Kidney epithelial cell (primary cell): ENCODE results near the gene WARS2. TPM values are rescaled to one million over a fixed set of nuclear protein-coding genes. Genes with fewer than 3 reads are reported as not detected.

Source experiments
- DNase-seq: peaks from one replicate; pipeline ENCODE4 v3.0.0-alpha.2; 2010; ENCODE audit warnings: low read depth
- H3K27me3 ChIP-seq: 2 replicates; pipeline ENCODE4 v1.6.0; 2011; ENCODE audit warnings: low read length; ENCODE audit not compliant: control insufficient read depth, insufficient read depth
- H3K36me3 ChIP-seq: 2 replicates; pipeline ENCODE4 v1.5.1; 2011; ENCODE audit warnings: low read length; ENCODE audit not compliant: control insufficient read depth, insufficient read depth
- H3K4me3 ChIP-seq: 2 replicates; pipeline ENCODE4 v1.5.1; 2011; ENCODE audit warnings: low read depth, mild to moderate bottlenecking, control low read depth, low read length
- total RNA-seq: library from RNA; depleted of rRNA; stranded (reverse); fragments of >200 nt; gene quantifications from 2 replicates; pipeline ENCODE4 v1.2.3, GENCODE V29; 2015
- TF ChIP-seq, protein P1 (sequence below): IDR thresholded peaks from 2 replicates; pipeline ENCODE4 v1.5.1; 2011; ENCODE audit warnings: mild to moderate bottlenecking, moderate library complexity, low read length, control low read depth, inconsistent platforms; ENCODE audit not compliant: insufficient read depth, poor library complexity, severe bottlenecking

The WARS2 gene
- total RNA-seq, 1 donor from 2014 or later: 18.7 TPM

DNA sequence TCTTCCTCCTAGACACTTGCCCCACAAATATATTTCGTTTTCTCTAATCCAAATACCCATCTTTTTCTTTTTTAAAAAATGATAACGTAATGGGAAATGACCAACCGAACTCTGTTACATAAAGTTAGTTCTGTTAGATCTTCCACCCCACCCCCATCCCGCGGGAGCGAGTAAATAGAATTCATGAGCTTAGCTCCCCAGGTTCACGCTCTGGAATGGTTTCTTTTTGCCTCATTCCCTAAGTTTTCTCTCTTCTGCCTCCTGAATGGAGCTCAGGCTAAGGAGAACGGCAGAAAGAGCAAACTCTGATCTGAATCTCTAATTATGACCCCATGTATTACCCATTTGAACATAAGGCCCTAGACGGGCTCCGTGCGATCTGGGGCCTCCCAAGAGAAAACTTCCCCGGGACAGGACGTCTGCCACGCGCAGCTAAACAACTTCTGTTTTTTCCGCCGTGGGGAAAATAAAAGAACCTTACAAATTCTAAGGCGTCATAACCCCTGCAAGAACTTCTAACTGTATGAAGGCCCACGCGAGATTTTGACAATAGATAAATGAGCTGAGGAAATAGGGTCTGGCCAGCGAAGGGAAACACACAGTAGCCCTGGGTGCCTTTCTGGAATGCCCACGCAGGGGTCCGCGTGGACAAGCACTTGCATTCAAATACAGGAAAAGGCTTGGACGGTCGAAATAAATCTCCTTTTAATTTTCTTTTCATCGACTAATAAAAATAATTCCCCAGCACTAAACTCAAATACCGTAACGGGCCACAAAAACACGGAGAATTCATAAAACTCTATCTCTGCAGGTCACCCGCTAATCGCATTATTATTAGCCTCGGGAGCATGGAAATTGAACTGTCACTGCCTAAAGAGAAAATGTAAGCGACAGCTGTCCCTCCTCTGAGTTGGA, 154.6 kb downstream of the WARS2 start:
- TF ChIP-seq, protein P1, sequence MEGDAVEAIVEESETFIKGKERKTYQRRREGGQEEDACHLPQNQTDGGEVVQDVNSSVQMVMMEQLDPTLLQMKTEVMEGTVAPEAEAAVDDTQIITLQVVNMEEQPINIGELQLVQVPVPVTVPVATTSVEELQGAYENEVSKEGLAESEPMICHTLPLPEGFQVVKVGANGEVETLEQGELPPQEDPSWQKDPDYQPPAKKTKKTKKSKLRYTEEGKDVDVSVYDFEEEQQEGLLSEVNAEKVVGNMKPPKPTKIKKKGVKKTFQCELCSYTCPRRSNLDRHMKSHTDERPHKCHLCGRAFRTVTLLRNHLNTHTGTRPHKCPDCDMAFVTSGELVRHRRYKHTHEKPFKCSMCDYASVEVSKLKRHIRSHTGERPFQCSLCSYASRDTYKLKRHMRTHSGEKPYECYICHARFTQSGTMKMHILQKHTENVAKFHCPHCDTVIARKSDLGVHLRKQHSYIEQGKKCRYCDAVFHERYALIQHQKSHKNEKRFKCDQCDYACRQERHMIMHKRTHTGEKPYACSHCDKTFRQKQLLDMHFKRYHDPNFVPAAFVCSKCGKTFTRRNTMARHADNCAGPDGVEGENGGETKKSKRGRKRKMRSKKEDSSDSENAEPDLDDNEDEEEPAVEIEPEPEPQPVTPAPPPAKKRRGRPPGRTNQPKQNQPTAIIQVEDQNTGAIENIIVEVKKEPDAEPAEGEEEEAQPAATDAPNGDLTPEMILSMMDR: no peak
- DNase-seq: no peak
- Histone ChIP-seq H3K4me3 (no peak overlapping the region), H3K27me3 (peaks cover 96% of the 10 kb centered on the region), H3K36me3 (no peaks in the 10 kb centered on the region)

GRCh38 chr1:118984722-118985639, 155.5 kb downstream of the WARS2 start:
- Histone ChIP-seq H3K36me3 (no peaks in the 10 kb centered on the region), H3K27me3 (peaks cover 92% of the 10 kb centered on the region), H3K4me3 (no peak overlapping the region)
- no peak for DNase-seq
- TF ChIP-seq, protein P1: no peak

- Histone ChIP-seq H3K36me3 (no peaks in the 10 kb centered on the region), H3K4me3 (no peak overlapping the region), H3K27me3 (peaks cover 92% of the 10 kb centered on the region)
- no peak for DNase-seq
- TF ChIP-seq, protein P1: peak; percentile 2
Observed at GRCh38 chr1:118984086-118984721, 156.2 kb downstream of the WARS2 start.

DNA sequence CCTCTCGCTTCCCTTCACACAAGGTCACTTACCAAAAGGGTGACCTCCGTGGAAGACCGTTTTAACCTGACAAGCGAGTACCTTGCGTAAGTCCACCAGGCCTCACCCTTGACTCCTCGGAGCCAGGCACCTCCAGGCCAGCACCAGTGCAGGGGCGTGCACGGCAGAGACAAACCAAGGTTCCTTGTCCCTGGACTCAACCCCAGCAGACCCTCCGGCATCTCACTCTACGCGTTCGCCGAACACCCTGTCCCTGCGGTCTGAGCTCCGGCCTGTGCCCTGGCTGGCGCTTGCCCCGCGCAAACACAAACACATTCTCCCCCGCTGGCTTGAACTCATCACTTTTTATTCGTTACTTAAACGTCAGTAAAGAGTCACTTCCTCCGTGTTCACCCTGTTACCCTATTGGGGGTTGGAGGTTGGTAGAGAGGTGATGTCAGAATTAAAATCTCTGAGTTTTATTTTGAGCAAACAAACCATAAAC, 156.9 kb downstream of the WARS2 start:
- Histone ChIP-seq H3K27me3 (peaks cover 90% of the 10 kb centered on the region), H3K4me3 (no peak overlapping the region), H3K36me3 (no peaks in the 10 kb centered on the region)
- DNase-seq: no peak
- TF ChIP-seq, protein P1: no peak

DNA sequence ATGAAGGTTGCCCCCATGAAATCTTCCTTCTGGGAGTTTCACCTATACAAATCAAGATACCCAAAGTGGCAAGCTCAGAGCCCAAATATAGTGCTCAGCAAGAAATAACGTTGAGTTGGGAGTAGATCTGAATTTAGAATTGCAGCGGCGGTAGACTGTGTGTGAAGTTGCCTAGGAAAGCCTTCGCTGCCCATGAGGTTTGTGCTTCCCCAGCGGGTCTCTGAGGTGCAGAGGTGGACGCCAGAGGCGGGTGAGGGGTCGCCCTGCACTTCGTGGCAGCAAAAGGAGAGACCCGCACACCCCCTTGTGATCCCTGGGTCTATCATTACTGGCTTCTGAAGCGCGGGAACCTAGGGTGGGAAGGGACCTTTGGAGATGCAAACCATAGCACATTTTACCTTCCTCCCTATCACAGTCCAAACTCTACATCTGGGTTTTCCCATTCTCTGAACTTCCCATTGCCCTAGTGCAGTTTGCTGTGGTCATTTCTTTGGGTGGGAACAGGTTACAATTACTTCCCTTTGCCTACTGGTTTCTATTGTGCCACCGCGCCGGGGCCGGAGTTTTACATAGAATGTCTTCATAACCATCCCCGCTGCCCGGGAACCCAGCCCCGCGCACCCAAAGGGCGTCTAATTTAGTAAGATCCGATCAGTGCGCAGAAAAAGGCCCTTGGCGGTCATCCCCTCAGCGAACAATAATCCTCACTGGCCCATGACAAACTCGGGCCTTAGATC, 157.5 kb downstream of the WARS2 start:
- no peak overlapping the region for H3K4me3 ChIP-seq
- H3K36me3 ChIP-seq: no peaks in the 10 kb centered on the region
- TF ChIP-seq, protein P1: no peak
- no peak for DNase-seq
- peaks cover 84% of the 10 kb centered on the region for H3K27me3 ChIP-seq
